Panc1 (cell line): ENCODE measurements around the gene CPAMD8.

Experiments used
- TF ChIP-seq, protein P1 (sequence below): fragments of 450-650 bp; IDR thresholded peaks from 2 replicates; pipeline ENCODE4 v1.5.1; 2017; ENCODE audit warnings: mild to moderate bottlenecking
- TF ChIP-seq, protein P2 (sequence below), 2 experiments: IDR thresholded peaks; 2 replicates each; pipeline ENCODE4 v1.6.1; 2011 to 2012; ENCODE audit warnings: low read depth in 2 of 2, control low read depth in 1 of 2, low read length in 1 of 2, mild to moderate bottlenecking in 1 of 2, moderate library complexity in 1 of 2; ENCODE audit not compliant: insufficient read depth in 1 of 2

DNA sequence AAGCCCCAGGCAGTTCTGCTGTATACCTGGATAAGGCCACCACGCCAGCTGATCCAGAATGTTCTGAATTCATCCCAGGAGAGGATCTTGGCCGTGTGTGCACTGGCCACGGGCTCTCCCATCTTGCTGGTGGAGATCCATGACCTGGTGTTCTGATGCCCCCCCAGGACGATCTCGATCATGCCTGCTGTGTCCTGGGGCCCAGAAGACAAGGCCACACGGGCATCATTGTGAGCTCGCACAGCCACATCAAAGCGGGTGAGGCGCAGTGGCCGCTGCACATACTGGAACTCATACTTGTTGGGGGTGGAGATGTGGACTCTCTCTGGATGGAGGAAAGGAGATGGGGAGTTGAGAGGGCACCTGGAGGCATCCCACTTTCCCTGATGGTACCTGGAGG, 97.7 kb downstream of the CPAMD8 start:
- TF ChIP-seq, protein P1, sequence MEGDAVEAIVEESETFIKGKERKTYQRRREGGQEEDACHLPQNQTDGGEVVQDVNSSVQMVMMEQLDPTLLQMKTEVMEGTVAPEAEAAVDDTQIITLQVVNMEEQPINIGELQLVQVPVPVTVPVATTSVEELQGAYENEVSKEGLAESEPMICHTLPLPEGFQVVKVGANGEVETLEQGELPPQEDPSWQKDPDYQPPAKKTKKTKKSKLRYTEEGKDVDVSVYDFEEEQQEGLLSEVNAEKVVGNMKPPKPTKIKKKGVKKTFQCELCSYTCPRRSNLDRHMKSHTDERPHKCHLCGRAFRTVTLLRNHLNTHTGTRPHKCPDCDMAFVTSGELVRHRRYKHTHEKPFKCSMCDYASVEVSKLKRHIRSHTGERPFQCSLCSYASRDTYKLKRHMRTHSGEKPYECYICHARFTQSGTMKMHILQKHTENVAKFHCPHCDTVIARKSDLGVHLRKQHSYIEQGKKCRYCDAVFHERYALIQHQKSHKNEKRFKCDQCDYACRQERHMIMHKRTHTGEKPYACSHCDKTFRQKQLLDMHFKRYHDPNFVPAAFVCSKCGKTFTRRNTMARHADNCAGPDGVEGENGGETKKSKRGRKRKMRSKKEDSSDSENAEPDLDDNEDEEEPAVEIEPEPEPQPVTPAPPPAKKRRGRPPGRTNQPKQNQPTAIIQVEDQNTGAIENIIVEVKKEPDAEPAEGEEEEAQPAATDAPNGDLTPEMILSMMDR: no peak
- TF ChIP-seq, protein P2, sequence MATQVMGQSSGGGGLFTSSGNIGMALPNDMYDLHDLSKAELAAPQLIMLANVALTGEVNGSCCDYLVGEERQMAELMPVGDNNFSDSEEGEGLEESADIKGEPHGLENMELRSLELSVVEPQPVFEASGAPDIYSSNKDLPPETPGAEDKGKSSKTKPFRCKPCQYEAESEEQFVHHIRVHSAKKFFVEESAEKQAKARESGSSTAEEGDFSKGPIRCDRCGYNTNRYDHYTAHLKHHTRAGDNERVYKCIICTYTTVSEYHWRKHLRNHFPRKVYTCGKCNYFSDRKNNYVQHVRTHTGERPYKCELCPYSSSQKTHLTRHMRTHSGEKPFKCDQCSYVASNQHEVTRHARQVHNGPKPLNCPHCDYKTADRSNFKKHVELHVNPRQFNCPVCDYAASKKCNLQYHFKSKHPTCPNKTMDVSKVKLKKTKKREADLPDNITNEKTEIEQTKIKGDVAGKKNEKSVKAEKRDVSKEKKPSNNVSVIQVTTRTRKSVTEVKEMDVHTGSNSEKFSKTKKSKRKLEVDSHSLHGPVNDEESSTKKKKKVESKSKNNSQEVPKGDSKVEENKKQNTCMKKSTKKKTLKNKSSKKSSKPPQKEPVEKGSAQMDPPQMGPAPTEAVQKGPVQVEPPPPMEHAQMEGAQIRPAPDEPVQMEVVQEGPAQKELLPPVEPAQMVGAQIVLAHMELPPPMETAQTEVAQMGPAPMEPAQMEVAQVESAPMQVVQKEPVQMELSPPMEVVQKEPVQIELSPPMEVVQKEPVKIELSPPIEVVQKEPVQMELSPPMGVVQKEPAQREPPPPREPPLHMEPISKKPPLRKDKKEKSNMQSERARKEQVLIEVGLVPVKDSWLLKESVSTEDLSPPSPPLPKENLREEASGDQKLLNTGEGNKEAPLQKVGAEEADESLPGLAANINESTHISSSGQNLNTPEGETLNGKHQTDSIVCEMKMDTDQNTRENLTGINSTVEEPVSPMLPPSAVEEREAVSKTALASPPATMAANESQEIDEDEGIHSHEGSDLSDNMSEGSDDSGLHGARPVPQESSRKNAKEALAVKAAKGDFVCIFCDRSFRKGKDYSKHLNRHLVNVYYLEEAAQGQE (IDR thresholded peaks at IDR 0.05; ENCODE audit: insufficient read depth in 1 of 2, low read depth in 2 of 2, low read length in 1 of 2): no peak
